HCT116 (cell line): Measurements from ENCODE around the gene CMTM6. TPM values are rescaled to one million over a fixed set of nuclear protein-coding genes. Genes with fewer than 3 reads are reported as not detected.
"Not testable (repeated sequence)": the region's sequence is repeated elsewhere in the genome, so short reads cannot be mapped to it uniquely, and the experiment has no call there.

Experiments
- ATAC-seq: fragments of 200-7000 bp; cut with Tn5 transposase; 2 replicates; pipeline ENCODE4 v1.9.1; 2020; ENCODE audit warnings: mild to moderate bottlenecking, moderate library complexity
- BruUV-seq: library from RNA; stranded (reverse); fragments of 400-500 nt; replicated peaks from 2 replicates; lab custom pipeline; 2021; lab: Mats Ljungman, UMichigan
- CTCF ChIA-PET: fragments of 300-600 bp; sonication (Branson Sonifier 250); formaldehyde crosslinking; loops from one replicate; lab custom pipeline; 2021; ENCODE audit warnings: antibody characterized with exemption; lab: Charles Lee
- POLR2A ChIA-PET: fragments of 300-600, 350-600 bp; sonication (Branson Sonifier 250); formaldehyde crosslinking; loops from one replicate; lab custom pipeline; 2021; ENCODE audit warnings: antibody characterized with exemption; lab: Charles Lee
- RAD21 ChIA-PET, 2 experiments: fragments of 300-600 bp; sonication (Branson Sonifier 250); formaldehyde crosslinking; loops; one replicate each; lab custom pipeline; 2023; ENCODE audit warnings: low total read pairs in 2 of 2; ENCODE audit not compliant: uncharacterized antibody in 2 of 2, unreplicated experiment in 2 of 2, low non-redundant PET in 1 of 2; lab: Charles Lee
- DNase-seq: peaks from one replicate; pipeline ENCODE4 v3.0.0-alpha.2; 2010; ENCODE audit warnings: low read depth, low spot score
- H2AFZ ChIP-seq: fragments of 200-600 bp; shearing (Covaris generic), sonication (generic); 2 replicates; pipeline ENCODE4 v1.6.1; 2017; ENCODE audit warnings: low read depth, mixed run types, mixed read lengths, antibody characterized with exemption, low read length; ENCODE audit not compliant: poor library complexity, severe bottlenecking
- H3K27ac ChIP-seq: 2 replicates; pipeline ENCODE4 v1.5.1; 2012; ENCODE audit warnings: low read depth, low read length
- H3K27me3 ChIP-seq: fragments of 200-600 bp; sonication (generic); 2 replicates; pipeline ENCODE4 v1.6.1; 2016; ENCODE audit warnings: mixed run types, low read length, mixed read lengths; ENCODE audit not compliant: insufficient read depth
- H3K36me3 ChIP-seq, 2 experiments: fragments of 200-500 bp in 1 of 2; fragments of 200-600 bp in 1 of 2; sonication (Bioruptor generic) in 1 of 2; sonication (generic) in 1 of 2; 2 replicates each; pipeline versions ENCODE4 v1.5.1 to v1.6.1; 2014 to 2016; ENCODE audit warnings: low read length in 2 of 2, inconsistent platforms in 1 of 2, mixed read lengths in 1 of 2, mixed run types in 1 of 2; ENCODE audit not compliant: insufficient read depth in 2 of 2, control insufficient read depth in 1 of 2
- H3K4me1 ChIP-seq, 2 experiments: fragments of 200-600 bp in 1 of 2; sonication (generic) in 1 of 2; 2 replicates each; pipeline versions ENCODE4 v1.5.1 to v1.6.1; 2012 to 2017; ENCODE audit warnings: low read length in 2 of 2, inconsistent platforms in 1 of 2, mild to moderate bottlenecking in 1 of 2, mixed read lengths in 1 of 2, mixed run types in 1 of 2, moderate library complexity in 1 of 2; ENCODE audit not compliant: insufficient read depth in 2 of 2, control insufficient read depth in 1 of 2
- H3K4me2 ChIP-seq: fragments of 200-600 bp; sonication (generic); 2 replicates; pipeline ENCODE4 v1.6.1; 2017; ENCODE audit warnings: mixed run types, low read length, mixed read lengths
- H3K4me3 ChIP-seq, 2 experiments: fragments of 200-600 bp in 1 of 2; sonication (generic) in 1 of 2; replicated peaks in 1 of 2; 2 replicates each; pipeline ENCODE4 v1.5.1; 2011 to 2016; ENCODE audit warnings: low read length in 2 of 2, control low read depth in 1 of 2, low read depth in 1 of 2, mild to moderate bottlenecking in 1 of 2, mixed read lengths in 1 of 2, mixed run types in 1 of 2
- H3K79me2 ChIP-seq: fragments of 200-600 bp; sonication (generic); 2 replicates; pipeline ENCODE4 v1.6.1; 2017; ENCODE audit warnings: mild to moderate bottlenecking, mixed run types, low read length, moderate library complexity, mixed read lengths; ENCODE audit not compliant: insufficient read depth
- H3K9ac ChIP-seq: fragments of 200-600 bp; sonication (generic); 2 replicates; pipeline ENCODE4 v1.6.1; 2016; ENCODE audit warnings: low read length, mixed read lengths
- H3K9me2 ChIP-seq: fragments of 200-600 bp; sonication (generic), shearing (Covaris generic); 2 replicates; pipeline ENCODE4 v1.6.1; 2017; ENCODE audit warnings: mixed run types, mild to moderate bottlenecking, moderate library complexity; ENCODE audit not compliant: insufficient read depth
- H3K9me3 ChIP-seq, 2 experiments: fragments of 200-500 bp in 1 of 2; fragments of 200-600 bp in 1 of 2; sonication (Bioruptor generic) in 1 of 2; sonication (generic) in 1 of 2; 2 replicates each; pipeline ENCODE4 v1.6.1; 2014 to 2017; ENCODE audit warnings: low read length in 2 of 2, mixed read lengths in 2 of 2, inconsistent platforms in 1 of 2, low read depth in 1 of 2, mild to moderate bottlenecking in 1 of 2, mixed run types in 1 of 2, moderate library complexity in 1 of 2; ENCODE audit not compliant: control insufficient read depth in 1 of 2, insufficient read depth in 1 of 2
- H4K20me1 ChIP-seq: fragments of 200-600 bp; sonication (generic), shearing (Covaris generic); 2 replicates; pipeline ENCODE4 v1.6.1; 2017; ENCODE audit warnings: mixed run types, mild to moderate bottlenecking, moderate library complexity; ENCODE audit not compliant: insufficient read depth
- intact Hi-C: fragments of 100-400 bp; cut with micrococcal nuclease; formaldehyde crosslinking; loops from 2 replicates; pipeline ENCODE4 v1.10.0; 2022
- total RNA-seq: library from RNA; stranded (reverse); gene quantifications from one replicate; pipeline ENCODE4 v1.2.1, GENCODE V29; 2021; ENCODE audit not compliant: unreplicated experiment

The CMTM6 gene
- total RNA-seq, 1 experiment from 2014 or later = 41.1 TPM

DNA sequence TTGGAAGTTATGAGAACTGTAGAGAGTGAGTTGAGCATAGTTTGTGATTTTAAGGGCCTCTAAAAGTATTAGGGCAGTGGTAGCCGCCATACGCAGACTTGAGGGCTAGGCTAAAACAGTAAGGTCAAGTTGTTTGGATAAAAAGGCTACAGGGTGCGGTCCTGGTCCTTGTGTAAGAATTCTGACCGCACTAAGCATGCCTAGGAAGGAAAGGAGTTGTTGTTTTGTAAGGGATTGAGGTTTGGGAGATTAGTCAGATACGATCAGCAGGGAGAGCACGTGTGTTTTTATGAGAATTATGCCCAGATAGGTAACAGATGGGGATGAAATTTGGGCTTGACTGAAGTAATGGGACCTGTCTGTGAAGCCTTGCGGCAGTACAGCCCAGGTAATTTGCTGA, 39.2 kb downstream of the CMTM6 start:
- RAD21 ChIA-PET, H3K27me3 ChIP-seq: not testable (repeated sequence)

GRCh38 chr3:32462191-32462986, 40.3 kb downstream of the CMTM6 start:
- H2AFZ ChIP-seq, H3K27me3 ChIP-seq, RAD21 ChIA-PET, H3K4me1 ChIP-seq, H3K9ac ChIP-seq, H3K9me2 ChIP-seq, H3K27ac ChIP-seq, POLR2A ChIA-PET, CTCF ChIA-PET, H4K20me1 ChIP-seq, intact Hi-C loops, H3K9me3 ChIP-seq, DNase-seq, ATAC-seq, BruUV-seq, H3K4me3 ChIP-seq, H3K36me3 ChIP-seq, H3K4me2 ChIP-seq: not testable (repeated sequence)
- H3K79me2 ChIP-seq = peaks cover 13% of the 10 kb centered on the region; the same call in 1 of the 2 replicates

More for the DNA sequence above, 39.2 kb downstream of the CMTM6 start:
- H3K9me3 ChIP-seq, H3K9me2 ChIP-seq, H3K9ac ChIP-seq, DNase-seq, H3K79me2 ChIP-seq, intact Hi-C loops, H3K4me2 ChIP-seq, H4K20me1 ChIP-seq, BruUV-seq, ATAC-seq, H2AFZ ChIP-seq, CTCF ChIA-PET, H3K36me3 ChIP-seq, POLR2A ChIA-PET, H3K27ac ChIP-seq, H3K4me3 ChIP-seq: not testable (repeated sequence)
- peaks cover 8 to 16% of the 10 kb centered on the region in 2 experiments for H3K4me1 ChIP-seq

- DNase-seq, H3K4me3 ChIP-seq, intact Hi-C loops, CTCF ChIA-PET, H3K36me3 ChIP-seq, H3K9ac ChIP-seq, H2AFZ ChIP-seq, H3K9me3 ChIP-seq, H3K4me2 ChIP-seq, H3K9me2 ChIP-seq, H4K20me1 ChIP-seq, BruUV-seq, H3K4me1 ChIP-seq, H3K27ac ChIP-seq, H3K27me3 ChIP-seq, RAD21 ChIA-PET, ATAC-seq: not testable (repeated sequence)
- POLR2A ChIA-PET = interaction anchor here (0.6 kb wide), 1 partner anchor 383 kb away, joined by 3 read pairs; no protein-coding TSS in a partner anchor
- H3K79me2 ChIP-seq = 0 out of 2 replicates have a peak, but pooled peaks cover 13% of the 10 kb centered on the region
Measured at GRCh38 chr3:32460817-32461496, 41.7 kb downstream of the CMTM6 start.
